Peyer's patch (tissue), 4 donors: ENCODE data around the gene TSPAN4.
A peak's percentile ranks its signal among the peaks of the same experiment; 100 is the strongest.

Experiments
- CTCF ChIP-seq, 6 experiments: fragments of 450-650 bp in 4 of 6; fragments of 200-600 bp in 2 of 6; sonication (generic) in 1 of 6; IDR thresholded peaks; one replicate each; pipeline ENCODE4 v1.5.1; 2017 to 2019; ENCODE audit warnings: antibody characterized with exemption in 6 of 6, mild to moderate bottlenecking in 3 of 6, moderate library complexity in 1 of 6
- POLR2A ChIP-seq, 2 donors: fragments of 450-650 bp; IDR thresholded peaks; one replicate each; pipeline ENCODE4 v1.5.1; 2017; ENCODE audit warnings: antibody characterized with exemption in 2 of 2, mild to moderate bottlenecking in 2 of 2, moderate library complexity in 2 of 2

- TF ChIP-seq CTCF (IDR thresholded peaks at IDR 0.05) (peak; percentile 83 to 98 (median 94)), POLR2A (IDR thresholded peaks at IDR 0.05) (peak in 1 of 2 donors; percentile 9)
These were observed 44.4 kb upstream of the TSPAN4 start, which contains the start of gene SLC25A22 for GRCh38 chr11:798093-798713.
